NK-92 (cell line): ENCODE data around the gene RHOT2.

ENCODE experiments used
- DNase-seq: peaks from one replicate; lab custom pipeline; 2025; ENCODE audit not compliant: unreplicated experiment; lab: John Stamatoyannopoulos, UW

Gene RHOT2

DNA sequence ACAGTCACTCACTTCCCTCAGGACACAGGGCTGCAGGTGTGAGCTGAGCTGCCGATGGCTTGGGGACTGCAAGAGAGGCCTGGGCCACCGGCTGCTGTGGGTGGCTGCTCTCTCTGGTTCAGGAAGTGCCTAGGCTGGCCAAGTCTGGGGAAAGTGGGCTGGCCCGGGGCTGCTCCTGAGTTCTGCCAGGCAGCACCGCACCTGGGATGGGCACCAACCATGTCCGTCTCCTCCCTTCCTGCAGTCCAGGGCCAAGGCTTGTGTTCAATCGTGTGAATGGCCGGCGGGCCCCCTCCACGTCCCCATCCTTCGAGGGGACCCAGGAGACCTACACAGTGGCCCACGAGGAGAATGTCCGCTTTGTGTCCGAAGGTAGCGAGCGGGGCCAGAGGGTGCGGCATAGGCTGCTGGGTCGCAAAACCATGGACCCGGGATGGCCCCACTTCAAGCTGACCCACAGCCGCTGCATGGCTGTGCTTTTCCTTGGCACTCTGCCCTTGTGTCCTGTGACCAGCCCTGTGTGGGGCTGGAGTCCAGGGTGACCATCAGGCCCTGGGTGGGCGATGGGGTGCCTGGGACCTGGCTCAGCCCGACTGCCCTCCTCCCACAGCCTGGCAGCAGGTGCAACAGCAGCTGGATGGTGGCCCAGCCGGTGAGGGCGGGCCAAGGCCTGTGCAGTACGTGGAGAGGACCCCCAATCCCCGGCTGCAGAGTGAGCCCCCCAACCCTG, 20.6 kb upstream of the RHOT2 start:
- DNase-seq: no peak

DNA sequence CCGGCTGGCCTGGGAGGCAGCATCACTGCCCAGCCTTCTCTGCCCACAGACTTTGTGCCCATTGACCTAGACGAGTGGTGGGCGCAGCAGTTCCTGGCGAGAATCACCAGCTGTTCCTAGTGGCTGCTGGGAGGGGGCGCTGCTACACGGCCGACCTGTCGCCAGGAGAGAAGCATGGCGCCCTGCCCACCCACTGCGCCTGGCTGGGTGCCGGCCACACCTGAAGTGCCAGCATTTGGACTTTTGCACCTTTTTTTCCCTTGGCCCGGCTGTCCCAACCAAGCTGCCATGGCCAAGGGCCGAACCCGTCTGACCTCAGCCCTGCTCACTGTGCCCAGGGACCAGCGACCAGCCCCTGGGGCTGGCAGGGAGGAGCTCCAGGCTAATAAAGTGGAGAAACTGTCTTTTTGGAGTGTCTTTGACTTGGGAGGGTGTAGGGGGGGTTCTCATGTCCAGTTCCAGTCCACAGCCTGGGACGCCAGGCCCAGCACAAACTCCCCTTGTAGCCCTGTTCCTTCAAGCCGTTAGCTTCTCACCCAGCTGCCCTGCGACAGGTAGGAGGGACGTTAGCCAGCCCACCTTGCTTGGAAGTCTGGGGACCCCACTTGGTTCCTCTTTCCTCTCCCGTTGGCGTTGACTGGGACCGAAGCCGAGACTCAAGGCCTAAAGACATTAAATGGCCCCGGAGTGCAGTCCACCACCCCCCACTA, 19.7 kb upstream of the RHOT2 start:
- DNase-seq: no peak

DNA sequence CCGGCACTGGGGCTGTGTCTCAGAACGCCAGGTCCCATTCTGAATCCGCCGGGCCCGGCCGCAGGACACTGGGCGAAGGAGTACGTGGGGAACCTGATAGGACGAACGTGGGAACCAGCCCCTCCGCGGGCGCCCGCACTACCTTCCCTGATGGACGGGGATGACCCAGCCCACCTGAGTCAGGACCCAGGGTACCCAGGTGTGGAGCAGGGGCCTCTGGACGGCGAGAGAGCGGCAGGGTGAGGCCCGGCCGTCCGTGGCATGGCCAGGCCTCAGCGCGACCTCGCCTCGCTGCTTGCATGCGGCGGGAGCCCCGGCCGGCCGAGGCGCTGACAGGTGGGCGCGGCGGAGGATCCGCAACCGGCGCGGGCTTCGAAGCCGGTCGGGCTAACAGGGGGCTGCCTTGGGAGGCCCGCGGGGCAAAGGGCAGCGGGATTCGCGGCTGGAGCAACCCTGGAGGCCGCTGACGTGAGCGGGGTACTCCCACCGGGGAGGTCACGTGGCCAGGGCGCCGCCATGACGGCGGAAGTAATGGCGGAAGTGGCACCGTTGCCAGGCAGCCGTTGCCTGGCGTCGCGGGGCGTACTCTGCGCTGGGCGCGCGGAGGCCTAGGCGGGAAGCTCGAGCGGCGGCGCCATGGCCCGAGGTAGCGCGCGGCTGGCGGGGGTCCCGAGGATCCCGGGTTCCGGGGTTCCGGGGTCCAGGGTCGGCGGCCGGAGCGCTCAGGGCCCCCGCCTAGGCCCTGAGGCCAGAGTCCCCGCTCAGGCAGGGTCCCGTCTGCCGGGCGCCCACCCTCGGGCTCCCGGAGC, 18.9 kb upstream of the RHOT2 start, which contains the start of gene WDR90:
WDR90 (plus strand) TSS at position 585 of the 809 bp plus-strand sequence; CDS start at position 637, 52 bp downstream.
- DNase-seq: peak; percentile 54

DNA sequence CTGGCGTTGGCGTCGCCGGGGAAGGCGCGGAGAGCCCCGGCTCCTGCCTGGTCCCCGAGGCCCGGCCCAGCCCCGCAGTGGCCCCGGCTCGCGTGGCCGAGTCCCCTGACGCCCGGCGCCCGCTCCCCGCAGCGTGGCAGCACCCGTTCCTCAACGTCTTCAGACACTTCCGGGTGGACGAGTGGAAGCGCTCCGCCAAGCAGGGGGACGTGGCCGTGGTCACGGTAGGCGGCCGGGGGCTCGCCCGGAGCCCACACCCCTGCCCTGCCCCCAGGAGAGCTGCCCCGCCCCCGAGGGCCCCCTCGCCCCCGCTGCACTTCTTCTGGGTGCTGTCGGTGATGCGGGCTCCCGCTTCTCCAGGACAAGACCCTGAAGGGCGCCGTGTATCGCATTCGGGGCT, 18.3 kb upstream of the RHOT2 start:
- no peak for DNase-seq

DNA sequence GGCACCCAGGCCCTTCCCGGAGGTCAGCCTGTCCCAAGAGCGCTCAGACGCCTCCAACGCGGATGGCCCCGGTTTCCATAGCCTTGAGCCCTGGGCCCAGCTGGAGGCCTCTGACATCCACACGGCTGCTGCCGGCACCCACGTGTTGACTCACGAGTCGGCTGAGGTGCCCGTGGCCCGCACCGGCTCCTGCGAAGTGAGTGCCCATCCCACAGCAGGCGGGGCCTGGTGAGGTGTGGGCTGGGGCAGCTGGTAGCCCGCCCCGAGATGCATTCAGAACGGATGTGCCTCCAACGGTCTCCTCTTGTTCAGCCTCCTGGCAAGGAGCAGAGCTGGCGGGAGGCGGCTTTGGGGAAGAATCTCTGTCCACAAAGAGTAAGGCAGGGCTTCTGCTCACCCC, 16.1 kb upstream of the RHOT2 start:
- no peak for DNase-seq

DNA sequence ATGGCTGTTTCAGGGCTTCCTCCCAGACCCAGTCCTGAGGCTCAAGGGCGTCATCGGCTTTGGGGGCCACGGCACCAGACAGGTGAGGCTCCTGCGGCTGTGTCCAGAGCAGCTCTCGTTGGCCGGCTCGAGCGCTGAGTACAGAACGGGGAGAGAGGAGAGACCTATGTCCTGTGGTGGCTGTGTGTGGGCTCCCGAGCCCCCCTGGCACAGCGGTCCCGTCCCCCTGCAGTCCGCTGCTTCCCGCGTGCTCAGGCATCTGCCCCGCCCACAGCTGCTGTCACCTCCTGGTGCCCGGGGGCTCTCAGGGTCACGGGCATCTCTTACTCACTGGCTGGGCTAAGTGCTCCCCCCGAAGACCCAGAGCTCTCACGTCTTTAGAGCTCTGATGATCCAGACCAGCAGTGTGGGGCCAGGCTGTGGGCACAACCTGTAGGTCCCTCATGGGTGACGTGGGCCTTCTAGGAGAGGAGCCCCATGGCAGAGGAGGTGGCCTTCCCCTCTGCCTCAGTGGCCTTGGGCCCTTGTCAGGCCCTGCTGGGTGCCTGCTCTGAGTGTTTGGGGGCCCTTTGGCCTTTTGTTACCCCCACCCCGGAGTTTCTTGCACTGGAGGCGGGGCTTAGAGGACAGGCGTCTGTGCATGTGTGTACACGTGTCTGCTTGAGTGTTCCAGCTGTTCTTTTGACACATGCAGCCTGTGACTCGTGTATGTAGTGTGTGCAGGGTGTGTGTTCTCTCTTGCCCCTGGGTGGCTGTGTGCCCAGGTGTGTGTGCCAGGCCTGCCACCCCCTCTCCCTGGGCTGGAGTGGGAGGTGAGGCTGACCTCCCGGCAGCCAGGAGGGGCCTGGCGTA, 15.3 kb upstream of the RHOT2 start:
- no peak for DNase-seq

DNA sequence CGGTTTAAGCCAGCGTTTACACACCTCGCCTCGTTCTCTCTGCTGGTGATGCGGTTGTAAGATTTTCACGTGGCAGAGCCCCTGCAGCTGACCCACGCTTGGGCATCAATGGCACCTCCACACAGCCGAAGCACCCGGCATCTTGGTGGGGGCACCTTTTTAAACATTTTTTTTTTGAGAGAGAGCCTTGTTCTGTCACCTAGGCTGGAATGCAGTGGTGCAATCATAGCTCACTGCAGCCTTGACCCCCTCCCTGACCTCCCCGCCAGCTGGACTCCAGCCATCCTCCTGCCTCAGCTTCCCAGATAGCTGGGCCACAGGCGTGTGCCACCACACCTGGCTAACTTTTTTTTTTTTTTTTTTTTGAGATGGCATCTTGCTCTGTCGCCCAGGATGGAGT, 13.9 kb upstream of the RHOT2 start:
- DNase-seq: no peak

DNA sequence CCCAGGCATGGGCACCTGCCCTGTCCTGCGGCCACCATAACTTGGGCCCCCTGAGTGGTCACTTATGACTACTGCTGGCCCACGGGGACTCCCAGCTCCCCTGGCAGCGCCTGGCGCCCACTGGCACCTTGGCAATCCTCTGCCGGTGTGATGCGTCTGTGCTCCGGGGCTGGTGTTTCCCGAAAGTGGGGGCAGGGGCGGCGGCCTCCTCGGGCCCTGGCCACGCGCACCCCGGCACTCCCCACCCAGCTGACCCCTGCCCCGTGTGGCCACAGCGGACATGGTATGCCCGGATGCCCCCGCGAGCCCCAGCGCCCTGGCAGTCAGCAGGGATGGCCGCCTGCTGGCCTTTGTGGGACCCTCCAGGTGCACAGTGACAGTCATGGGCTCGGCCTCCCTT, 10.4 kb upstream of the RHOT2 start:
- no peak for DNase-seq

DNA sequence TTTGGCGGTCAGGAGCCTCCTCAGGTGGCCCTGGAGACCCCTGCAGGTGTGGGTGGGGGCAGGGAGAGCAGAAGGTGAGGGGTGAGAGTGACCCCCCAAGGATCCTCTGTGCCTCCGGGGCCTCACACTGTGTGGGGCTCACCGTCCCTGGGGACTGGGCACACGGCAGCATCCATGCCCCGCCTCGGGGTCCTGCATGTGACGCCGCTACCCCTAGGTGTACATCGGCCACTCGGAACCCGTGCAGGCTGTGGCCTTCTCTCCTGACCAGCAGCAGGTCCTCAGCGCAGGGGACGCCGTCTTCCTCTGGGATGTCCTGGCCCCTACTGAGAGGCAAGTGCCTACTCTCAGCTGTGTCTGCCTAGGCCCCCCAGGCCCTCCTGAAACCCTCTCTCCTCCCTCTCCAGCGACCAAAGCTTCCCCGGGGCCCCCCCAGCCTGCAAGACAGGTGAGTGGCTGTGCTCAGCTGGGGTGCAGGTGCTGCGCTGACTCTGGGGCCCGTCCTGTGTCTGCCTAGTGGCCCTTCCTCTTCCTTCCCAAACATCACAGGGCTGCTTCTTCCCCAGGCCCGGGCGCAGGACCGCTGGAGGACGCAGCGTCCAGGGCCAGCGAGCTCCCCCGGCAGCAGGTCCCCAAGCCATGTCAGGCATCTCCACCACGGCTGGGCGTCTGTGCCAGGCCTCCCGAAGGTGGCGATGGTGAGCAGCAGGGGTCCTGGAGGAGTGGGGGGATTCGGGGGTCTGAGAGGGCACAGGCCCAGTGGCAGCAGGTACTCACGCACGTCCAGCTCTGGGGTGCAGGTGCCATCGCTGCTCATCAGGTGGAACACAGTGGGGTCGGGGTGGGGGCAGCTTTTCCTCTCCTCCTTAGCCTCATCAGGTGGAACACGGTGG, 9.0 kb upstream of the RHOT2 start:
- DNase-seq: no peak

DNA sequence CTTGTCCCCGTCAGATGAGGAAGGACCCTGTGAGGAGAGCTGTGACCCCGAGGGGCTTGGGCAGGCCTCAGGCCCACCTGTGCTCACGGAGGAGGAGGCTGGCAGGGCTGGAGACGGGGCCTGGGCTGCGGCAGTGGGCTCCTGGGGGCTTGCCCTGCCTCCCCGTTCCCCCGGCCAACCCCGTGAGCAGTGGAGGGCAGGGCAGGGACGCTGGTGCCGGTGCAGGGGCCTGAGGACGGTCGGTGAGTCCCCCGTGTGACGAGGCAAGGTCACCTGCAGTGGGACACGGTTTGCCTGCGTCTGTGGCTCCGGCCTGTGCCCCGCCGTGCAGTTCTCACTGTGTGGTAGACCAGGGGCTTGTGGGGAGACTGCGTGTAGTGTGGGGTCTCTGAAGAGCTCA, 8.3 kb upstream of the RHOT2 start:
- DNase-seq: no peak

DNA sequence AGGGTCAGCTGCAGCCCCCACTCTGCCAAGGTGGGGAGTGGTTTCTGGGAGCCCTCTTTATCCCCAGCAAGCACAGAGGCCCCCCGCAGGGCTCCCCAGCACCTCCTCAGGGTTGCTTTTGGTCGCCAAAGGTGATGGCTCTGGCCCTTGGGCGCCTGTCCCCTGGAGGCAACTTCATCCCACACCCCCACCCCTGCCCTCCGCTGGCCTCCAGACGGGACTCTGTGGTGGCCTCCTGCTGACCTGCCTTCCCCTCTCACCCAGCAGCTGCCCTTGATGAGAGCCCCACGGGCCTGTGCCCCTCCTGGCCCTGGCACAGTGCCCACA, 7.8 kb upstream of the RHOT2 start:
- no peak for DNase-seq

DNA sequence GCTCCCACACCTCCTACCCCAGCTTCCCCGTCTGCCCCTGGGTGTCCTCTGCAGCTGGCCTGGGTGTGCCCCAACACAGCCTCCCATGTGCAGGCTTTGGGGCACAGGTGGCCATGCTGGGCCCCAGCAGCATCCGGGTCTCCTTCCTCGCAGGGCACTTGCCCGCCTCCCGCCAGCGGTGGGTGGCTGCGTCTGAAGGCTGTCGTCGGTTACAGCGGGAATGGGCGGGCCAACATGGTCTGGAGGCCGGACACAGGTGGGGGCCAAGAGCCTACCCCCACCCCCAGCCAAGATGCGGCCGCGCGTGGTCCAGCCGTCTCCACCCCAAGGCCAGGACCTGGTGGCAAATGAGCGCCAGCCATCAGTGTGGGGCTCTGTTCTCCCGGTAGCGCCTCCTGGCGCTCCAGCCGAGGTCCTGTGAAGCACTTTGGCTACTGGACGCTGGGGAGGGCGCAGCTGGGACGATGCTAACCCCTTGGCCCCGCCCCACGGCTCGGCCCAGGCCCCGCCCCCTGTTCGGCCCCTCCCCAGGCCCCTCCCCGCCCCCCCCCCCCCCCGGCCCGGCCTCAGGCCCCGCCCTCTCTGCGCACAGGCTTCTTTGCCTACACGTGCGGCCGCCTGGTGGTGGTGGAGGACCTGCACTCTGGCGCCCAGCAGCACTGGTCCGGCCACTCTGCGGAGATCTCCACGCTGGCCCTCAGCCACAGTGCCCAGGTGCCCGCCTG, 7.3 kb upstream of the RHOT2 start:
- DNase-seq: no peak

DNA sequence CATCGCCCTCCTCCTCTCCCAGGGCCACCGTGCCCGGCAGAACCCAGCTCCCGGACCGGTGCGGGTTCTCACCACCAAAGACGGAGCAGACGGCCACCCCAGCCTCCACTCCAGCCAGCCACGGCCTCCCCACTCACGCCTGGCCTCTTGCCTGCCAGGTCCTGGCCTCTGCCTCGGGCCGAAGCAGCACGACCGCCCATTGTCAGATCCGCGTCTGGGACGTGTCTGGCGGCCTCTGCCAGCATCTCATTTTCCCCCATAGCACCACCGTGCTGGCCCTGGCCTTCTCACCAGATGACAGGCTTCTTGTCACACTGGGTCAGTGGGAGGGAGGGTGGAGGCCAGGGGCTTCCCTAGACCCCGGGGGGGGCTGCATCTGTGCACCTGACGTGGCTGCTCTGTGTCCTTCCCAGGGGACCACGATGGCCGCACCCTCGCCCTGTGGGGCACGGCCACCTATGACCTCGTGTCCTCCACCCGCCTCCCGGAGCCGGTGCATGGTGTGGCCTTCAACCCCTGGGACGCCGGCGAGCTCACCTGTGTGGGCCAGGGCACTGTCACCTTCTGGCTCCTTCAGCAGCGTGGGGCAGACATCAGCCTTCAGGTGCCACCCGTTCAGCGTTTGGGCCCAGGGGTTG, 6.6 kb upstream of the RHOT2 start:
- no peak for DNase-seq

DNA sequence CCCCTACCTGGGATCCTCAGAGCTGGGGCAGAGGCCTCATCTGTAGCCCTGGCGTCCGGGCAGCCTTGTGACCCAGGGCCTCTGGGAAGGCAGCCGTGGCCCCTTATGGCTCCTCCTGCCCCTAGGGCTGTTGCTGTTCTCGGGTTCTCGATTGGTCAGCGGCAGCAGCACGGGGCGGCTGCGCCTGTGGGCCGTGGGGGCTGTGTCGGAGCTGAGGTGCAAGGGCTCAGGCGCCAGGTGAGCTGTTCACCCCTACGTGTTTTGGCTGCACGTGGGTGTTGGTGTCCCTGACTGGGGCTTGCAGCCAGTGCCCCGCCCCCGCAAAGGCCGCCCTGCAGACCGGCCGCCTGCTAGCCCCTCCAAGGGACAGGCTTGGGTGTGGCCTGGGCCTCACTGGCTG, 5.8 kb upstream of the RHOT2 start:
- no peak for DNase-seq

DNA sequence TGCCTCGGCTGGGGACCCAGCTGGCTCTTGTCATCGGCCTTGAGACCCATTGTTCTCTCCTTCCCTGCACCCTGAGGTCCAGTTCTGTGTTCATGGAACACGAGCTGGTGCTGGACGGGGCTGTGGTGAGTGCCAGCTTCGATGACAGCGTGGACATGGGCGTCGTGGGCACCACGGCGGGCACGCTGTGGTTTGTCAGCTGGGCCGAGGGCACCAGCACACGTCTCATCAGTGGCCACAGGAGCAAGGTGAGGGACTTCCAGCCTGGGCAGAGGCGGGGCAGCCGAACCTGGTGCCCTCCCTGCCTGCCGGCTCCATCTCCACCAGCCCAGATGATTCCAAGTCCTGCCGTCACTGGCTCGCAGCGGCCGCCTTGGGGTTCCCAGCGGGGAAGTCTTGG, 5.3 kb upstream of the RHOT2 start:
- DNase-seq: no peak

DNA sequence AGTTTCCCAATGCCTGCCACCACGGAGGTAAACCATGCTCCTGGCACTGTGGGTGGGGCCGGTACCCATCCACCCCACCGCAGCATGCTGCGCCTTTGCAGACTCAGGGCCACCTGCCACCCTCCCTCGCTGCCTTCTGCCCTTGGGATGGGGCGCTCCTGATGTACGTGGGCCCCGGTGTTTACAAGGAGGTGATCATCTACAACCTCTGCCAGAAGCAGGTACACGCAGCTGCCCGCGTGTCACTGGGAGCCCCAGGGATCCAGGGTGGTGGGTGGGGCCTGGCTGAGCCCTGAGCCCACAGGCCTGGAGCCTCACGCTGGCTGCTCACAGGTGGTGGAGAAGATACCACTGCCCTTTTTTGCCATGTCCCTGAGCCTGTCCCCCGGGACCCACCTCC, 1.4 kb upstream of the RHOT2 start:
- DNase-seq: no peak

DNA sequence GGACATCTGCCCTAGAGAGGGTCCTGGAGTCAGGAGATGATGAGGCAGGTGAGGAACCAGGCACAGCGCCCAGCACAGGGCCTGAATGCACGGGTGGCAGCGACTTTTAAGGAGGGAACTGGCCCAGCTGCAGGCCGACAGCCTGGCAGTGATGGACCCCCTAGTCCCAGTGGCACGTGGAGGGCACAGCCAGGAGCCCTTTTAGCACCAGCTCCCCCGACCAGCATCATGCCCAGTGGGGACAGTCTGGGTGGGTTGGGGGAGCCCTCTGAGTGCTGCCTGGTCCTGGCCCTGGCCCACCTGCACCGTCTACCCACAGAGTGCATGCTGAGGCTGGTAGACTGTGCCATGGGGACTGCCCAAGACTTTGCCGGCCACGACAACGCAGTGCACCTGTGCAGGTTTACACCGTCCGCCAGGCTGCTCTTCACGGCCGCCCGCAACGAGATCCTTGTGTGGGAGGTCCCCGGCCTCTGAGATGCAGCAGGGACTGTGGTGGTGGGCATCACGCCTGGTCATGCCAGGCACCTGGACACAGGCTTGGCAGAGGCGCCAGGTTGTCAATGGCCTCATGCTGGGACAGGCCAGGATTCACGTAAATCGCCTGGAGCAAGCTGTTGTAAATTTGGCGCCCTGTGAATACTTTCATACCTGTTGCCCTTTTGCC, 686 bp upstream of the RHOT2 start:
- no peak for DNase-seq

DNA sequence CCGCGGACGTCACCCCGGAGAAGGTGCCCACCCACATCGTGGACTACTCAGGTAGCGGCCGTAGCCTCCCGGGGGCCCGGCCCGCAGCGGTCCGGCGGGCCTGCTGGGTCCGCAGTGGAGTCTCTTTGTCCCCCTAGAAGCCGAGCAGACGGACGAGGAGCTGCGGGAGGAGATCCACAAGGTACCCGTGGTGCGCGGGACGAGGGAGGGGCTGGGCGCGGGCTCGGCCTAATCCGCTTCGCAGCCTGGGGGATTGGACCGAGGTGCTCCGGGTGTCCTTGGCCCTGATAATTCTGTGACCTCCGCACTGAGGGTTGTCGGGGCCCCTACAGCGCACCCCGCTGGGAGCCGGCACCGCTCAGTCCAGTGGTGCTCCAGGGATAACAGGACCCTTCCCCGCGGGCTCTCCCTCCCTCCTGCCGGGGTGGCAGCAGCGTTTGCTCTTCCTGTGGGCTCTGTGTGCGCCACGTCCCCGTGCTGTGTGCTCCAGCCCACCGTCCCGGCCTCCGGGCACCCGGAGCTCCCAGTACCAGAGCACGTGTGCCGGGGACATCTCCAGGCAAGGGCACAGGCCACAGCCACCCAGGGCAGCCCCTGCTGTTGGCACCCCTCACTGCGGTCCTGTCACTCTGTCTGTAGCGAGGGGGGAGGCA, 713 bp downstream of the RHOT2 start:
- DNase-seq: no peak
